ENCODE measurements around the gene ARID1B.

DNA sequence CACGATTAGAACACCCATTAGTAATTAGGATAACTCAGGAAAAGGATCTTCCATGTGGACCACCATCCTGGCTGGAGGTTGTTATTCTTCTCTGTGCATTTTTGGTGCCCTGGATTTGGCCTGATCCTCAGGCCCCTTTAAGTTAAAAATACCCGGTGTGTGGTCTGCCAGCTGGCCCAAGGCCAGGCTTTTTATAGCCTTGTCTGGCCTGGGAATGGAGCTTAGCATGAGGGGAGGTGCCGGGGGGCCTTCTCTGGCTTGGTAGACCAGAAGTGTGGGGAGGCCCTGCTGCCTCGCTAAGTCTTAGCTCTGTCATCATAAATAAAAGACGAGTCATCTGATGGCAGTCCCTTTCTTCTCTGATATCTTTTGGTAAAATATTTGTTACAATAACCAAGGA lies 71.4 kb downstream of the ARID1B start:
- TF ChIP-seq RFX5 (IDR thresholded peaks at IDR 0.05; ENCODE audit: low read depth, low read length) (no peak), POLR2A (IDR thresholded peaks at IDR 0.05; ENCODE audit: low read depth, low read length) (no peak), RAD21 (IDR thresholded peaks at IDR 0.05; ENCODE audit: low read length) (no peak), MAZ (IDR thresholded peaks at IDR 0.05; ENCODE audit: borderline replicate concordance, low read depth, low read length) (no peak), SMC3 (IDR thresholded peaks at IDR 0.05; ENCODE audit: low read depth, low read length) (no peak), CEBPB (IDR thresholded peaks at IDR 0.05; ENCODE audit: low read depth, low read length) (no peak), RCOR1 (IDR thresholded peaks at IDR 0.05; ENCODE audit: insufficient replicate concordance, low read length) (no peak), CHD1 (IDR thresholded peaks at IDR 0.05; ENCODE audit: low read depth, low read length) (no peak), MXI1 (IDR thresholded peaks at IDR 0.05; ENCODE audit: borderline replicate concordance, low read depth, low read length) (no peak)
- TF ChIP-seq, protein P1, sequence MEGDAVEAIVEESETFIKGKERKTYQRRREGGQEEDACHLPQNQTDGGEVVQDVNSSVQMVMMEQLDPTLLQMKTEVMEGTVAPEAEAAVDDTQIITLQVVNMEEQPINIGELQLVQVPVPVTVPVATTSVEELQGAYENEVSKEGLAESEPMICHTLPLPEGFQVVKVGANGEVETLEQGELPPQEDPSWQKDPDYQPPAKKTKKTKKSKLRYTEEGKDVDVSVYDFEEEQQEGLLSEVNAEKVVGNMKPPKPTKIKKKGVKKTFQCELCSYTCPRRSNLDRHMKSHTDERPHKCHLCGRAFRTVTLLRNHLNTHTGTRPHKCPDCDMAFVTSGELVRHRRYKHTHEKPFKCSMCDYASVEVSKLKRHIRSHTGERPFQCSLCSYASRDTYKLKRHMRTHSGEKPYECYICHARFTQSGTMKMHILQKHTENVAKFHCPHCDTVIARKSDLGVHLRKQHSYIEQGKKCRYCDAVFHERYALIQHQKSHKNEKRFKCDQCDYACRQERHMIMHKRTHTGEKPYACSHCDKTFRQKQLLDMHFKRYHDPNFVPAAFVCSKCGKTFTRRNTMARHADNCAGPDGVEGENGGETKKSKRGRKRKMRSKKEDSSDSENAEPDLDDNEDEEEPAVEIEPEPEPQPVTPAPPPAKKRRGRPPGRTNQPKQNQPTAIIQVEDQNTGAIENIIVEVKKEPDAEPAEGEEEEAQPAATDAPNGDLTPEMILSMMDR (conservative IDR thresholded peaks at IDR 0.05; ENCODE audit: low read depth, low read length): no peak
- TF ChIP-seq, protein P2, sequence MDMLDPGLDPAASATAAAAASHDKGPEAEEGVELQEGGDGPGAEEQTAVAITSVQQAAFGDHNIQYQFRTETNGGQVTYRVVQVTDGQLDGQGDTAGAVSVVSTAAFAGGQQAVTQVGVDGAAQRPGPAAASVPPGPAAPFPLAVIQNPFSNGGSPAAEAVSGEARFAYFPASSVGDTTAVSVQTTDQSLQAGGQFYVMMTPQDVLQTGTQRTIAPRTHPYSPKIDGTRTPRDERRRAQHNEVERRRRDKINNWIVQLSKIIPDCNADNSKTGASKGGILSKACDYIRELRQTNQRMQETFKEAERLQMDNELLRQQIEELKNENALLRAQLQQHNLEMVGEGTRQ (IDR thresholded peaks at IDR 0.05; ENCODE audit: low read depth, low read length): no peak
- TF ChIP-seq, protein P3, sequence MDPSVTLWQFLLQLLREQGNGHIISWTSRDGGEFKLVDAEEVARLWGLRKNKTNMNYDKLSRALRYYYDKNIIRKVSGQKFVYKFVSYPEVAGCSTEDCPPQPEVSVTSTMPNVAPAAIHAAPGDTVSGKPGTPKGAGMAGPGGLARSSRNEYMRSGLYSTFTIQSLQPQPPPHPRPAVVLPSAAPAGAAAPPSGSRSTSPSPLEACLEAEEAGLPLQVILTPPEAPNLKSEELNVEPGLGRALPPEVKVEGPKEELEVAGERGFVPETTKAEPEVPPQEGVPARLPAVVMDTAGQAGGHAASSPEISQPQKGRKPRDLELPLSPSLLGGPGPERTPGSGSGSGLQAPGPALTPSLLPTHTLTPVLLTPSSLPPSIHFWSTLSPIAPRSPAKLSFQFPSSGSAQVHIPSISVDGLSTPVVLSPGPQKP (IDR thresholded peaks at IDR 0.05; ENCODE audit: borderline replicate concordance, low read depth, low read length): no peak

Measured in IMR-90 (cell line).